NCI-H187 (cell line): ENCODE measurements around the gene ARF6.
"Not testable (repeated sequence)": the region's sequence is repeated elsewhere in the genome, so short reads cannot be mapped to it uniquely, and the experiment has no call there.

Source experiments
- DNase-seq, 2 experiments: peaks; one replicate each; lab custom pipeline; 2025; lab: John Stamatoyannopoulos, UW

ARF6 gene

GRCh38 chr14:49892636-49893308 is at the start of gene ARF6:
Gene ARF6, plus strand, starts transcription at chr14:49893082. Its CDS starts 655 bp downstream, at chr14:49893737.
- DNase-seq, result peak; percentile 95 to 99

- no peak for DNase-seq
Observed at GRCh38 chr14:49849213-49849847, 43.6 kb upstream of the ARF6 start.

GRCh38 chr14:49851813-49852212 is 41.1 kb upstream of the ARF6 start:
- DNase-seq, result no peak

GRCh38 chr14:49852301-49853157 is 40.4 kb upstream of the ARF6 start, which contains the start of gene NEMF:
Gene NEMF, minus strand, starts transcription at chr14:49852788. Its CDS starts 35 bp downstream, at chr14:49852753.
- peak; percentile 92 to 95 for DNase-seq

GRCh38 chr14:49853158-49853477 is 39.8 kb upstream of the ARF6 start:
- no peak for DNase-seq

GRCh38 chr14:49853572-49854375 is 39.1 kb upstream of the ARF6 start:
- DNase-seq, result peak; percentile 65 to 83

GRCh38 chr14:49857427-49858003 is 35.4 kb upstream of the ARF6 start:
- no peak for DNase-seq

- DNase-seq, result no peak
Observed at GRCh38 chr14:49858383-49858782, 34.5 kb upstream of the ARF6 start.

- DNase-seq, result no peak
Observed at GRCh38 chr14:49860988-49861698, 31.7 kb upstream of the ARF6 start.

- peak in 1 of 2 experiments; percentile 82 for DNase-seq
Observed at GRCh38 chr14:49861699-49862088, 31.2 kb upstream of the ARF6 start.

- peak; percentile 61 to 82 for DNase-seq
Observed at GRCh38 chr14:49862089-49862673, 30.7 kb upstream of the ARF6 start.

- no peak for DNase-seq
Observed at GRCh38 chr14:49863487-49864281, 29.2 kb upstream of the ARF6 start.

GRCh38 chr14:49865431-49865859 is 27.4 kb upstream of the ARF6 start:
- DNase-seq, result peak; percentile 44 to 54

GRCh38 chr14:49867831-49868719 is 24.8 kb upstream of the ARF6 start:
- peak; percentile 95 to 96 for DNase-seq

- no peak for DNase-seq
Observed at GRCh38 chr14:49868720-49869114, 24.2 kb upstream of the ARF6 start.

- DNase-seq, result no peak
Observed at GRCh38 chr14:49870908-49871307, 22.0 kb upstream of the ARF6 start.

- not testable (repeated sequence) for DNase-seq
Observed at GRCh38 chr14:49873548-49873947, 19.3 kb upstream of the ARF6 start.

- no peak for DNase-seq
Observed at GRCh38 chr14:49875640-49876198, 17.2 kb upstream of the ARF6 start.
